Esophagus (tissue), 2 donors: ENCODE measurements around the gene PDGFRB. TPM values are rescaled to one million over a fixed set of nuclear protein-coding genes. Genes with fewer than 3 reads are reported as not detected.

Experiments used
- H3K27ac ChIP-seq, 2 donors: one replicate each; pipeline ENCODE4 v1.5.1; 2013; ENCODE audit warnings: low read depth in 2 of 2, mild to moderate bottlenecking in 2 of 2, inconsistent platforms in 1 of 2, low read length in 1 of 2, moderate library complexity in 1 of 2
- H3K27me3 ChIP-seq, 2 donors: one replicate each; pipeline ENCODE4 v1.6.1; 2013; ENCODE audit warnings: low read length in 2 of 2, control low read depth in 1 of 2, mild to moderate bottlenecking in 1 of 2; ENCODE audit not compliant: insufficient read depth in 2 of 2, control insufficient read depth in 1 of 2
- H3K36me3 ChIP-seq, 2 donors: one replicate each; pipeline ENCODE4 v1.6.1; 2013; ENCODE audit warnings: low read length in 1 of 2; ENCODE audit not compliant: control insufficient read depth in 2 of 2, insufficient read depth in 2 of 2
- H3K4me1 ChIP-seq, 2 donors: one replicate each; pipeline ENCODE4 v1.6.1; 2013; ENCODE audit warnings: low read length in 1 of 2; ENCODE audit not compliant: control insufficient read depth in 2 of 2, insufficient read depth in 2 of 2
- H3K4me3 ChIP-seq, 2 donors: one replicate each; pipeline ENCODE4 v1.5.1; 2013; ENCODE audit warnings: low read length in 2 of 2, mild to moderate bottlenecking in 2 of 2, low read depth in 1 of 2, moderate library complexity in 1 of 2
- H3K9me3 ChIP-seq, 2 donors: one replicate each; pipeline ENCODE4 v1.6.1; 2013; ENCODE audit warnings: mild to moderate bottlenecking in 2 of 2, low read depth in 1 of 2, low read length in 1 of 2, moderate library complexity in 1 of 2; ENCODE audit not compliant: control insufficient read depth in 2 of 2, insufficient read depth in 1 of 2
- WGBS, 2 donors: extraction: QIAGEN DNeasy Blood & Tissue Kit; methylation state at CpG; one replicate each; pipeline ENCODE4 v1.1.7; 2013; 5-methylcytosine and 5-hydroxymethylcytosine counted together
- polyA plus RNA-seq, 2 donors: library from polyadenylated mRNA; stranded (reverse); fragments of 200-250 nt; gene quantifications; one replicate each; pipeline ENCODE4 v1.2.3, GENCODE V29; 2013
- donor health status: healthy with polysubstance abuse.
- donor health status: Bipolar disorder and iron deficiency.

PDGFRB gene
- polyA plus RNA-seq, 2 donors, result 7.9 to 9.6 TPM

- H3K27me3 ChIP-seq, result no peaks in the 10 kb centered on the region
- H3K9me3 ChIP-seq, result no peaks in the 10 kb centered on the region
- H3K27ac ChIP-seq, result no peak overlapping the region
- H3K36me3 ChIP-seq, result peaks cover 0 to 11% of the 10 kb centered on the region in 2 donors
- H3K4me3 ChIP-seq, result no peak overlapping the region
- H3K4me1 ChIP-seq, result no peaks in the 10 kb centered on the region
- 77 to 78% methylated on average over 19 of the region's 19 CpGs for WGBS, 2 donors
Measured at GRCh38 chr5:150120617-150121447, 34.8 kb downstream of the PDGFRB start.

DNA sequence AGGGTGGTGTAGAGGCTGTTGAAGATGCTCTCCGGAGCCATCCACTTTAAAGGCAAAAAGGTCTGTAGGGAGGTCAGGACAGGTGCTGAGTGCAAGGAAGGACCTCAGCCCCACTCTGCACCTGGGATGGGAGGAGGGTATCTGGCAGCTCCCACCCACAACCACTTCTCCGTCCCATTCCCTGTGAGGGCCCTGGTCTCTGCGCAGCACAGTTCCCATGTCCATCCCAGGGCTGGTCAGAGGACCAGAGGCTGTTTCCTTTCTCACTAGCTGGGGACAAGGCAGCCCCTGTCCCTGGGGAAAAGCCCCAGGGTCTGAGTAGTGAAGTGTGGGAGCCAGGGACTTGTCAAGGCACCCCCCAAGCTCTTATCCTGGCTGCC is 35.6 kb downstream of the PDGFRB start:
- no peak overlapping the region for H3K4me3 ChIP-seq
- H3K27ac ChIP-seq, result no peak overlapping the region
- H3K36me3 ChIP-seq, result peaks cover 0 to 11% of the 10 kb centered on the region in 2 donors
- H3K4me1 ChIP-seq, result no peaks in the 10 kb centered on the region
- 93 to 94% methylated on average over 3 of the region's 3 CpGs for WGBS, 2 donors
- H3K27me3 ChIP-seq, result no peaks in the 10 kb centered on the region
- H3K9me3 ChIP-seq, result no peaks in the 10 kb centered on the region

DNA sequence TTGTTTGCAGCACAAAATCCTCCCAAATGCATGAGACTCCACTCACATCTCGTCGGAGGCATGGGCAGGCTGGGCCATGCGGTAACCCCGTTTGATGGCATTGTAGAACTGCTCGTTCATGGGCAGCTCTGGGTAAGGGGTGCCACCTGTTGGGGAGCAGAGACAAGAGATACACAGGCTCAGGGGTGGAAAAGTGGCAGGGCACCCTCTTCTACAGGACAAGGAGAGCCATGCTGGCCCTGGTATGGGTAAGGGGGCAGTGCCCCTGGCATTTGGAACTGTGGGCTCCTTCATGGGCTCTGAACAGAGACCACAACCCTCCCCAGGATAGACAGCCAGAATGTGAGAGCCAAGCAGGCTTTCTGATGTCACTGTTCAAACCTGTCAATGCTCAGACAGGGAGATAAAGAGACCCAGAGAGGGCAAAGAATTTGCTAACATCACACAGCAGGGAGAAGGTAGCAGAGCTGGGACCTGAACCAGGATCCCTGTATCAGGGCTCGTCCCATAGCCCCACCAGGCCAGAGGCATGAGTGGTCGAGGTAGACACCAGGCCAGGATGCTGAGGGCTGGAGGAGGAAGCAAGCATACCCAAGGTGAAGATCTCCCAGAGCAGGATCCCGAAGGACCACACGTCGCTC is 36.1 kb downstream of the PDGFRB start:
- 78 to 83% methylated on average over 10 of the region's 10 CpGs for WGBS, 2 donors

DNA sequence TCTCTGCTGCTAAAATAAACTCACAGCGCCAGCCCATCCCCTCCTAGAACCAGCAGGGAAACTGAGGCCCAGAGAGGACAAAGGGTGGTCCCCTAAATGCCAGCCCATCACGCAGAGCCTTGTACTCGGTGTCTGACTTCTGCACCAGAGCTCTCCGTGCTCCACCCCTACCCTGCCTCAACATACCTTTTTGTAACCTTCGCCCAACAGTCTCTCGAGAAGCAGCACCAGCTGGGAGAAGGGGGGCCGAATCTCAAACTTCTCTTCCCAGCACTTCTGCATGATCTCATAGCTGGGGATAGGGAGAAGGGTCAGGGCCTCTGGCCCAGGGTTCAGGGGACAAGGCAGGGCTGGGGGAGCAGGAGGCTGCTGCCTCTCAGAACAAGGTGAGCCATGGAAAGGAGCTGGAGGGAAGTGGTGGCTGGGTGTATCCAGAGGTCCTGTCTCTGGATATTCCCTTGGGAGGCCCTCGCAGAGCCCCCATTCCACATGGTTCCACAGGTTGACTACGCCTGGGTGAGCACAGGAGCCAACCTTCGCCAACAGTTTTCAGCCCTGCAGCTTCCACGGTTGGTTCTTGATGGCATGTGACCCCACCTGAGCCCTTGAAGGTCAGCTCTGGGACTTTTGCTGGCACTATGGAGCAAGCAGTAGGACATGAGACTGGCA is 37.0 kb downstream of the PDGFRB start:
- no peak overlapping the region for H3K4me3 ChIP-seq
- H3K9me3 ChIP-seq, result no peaks in the 10 kb centered on the region
- H3K27ac ChIP-seq, result no peak overlapping the region
- WGBS, 2 donors, result 83 to 87% methylated on average over 11 of the region's 11 CpGs
- no peaks in the 10 kb centered on the region for H3K4me1 ChIP-seq
- peaks cover 0 to 11% of the 10 kb centered on the region in 2 donors for H3K36me3 ChIP-seq
- no peaks in the 10 kb centered on the region for H3K27me3 ChIP-seq

More for the DNA sequence above, 36.1 kb downstream of the PDGFRB start:
- H3K27me3 ChIP-seq, result no peaks in the 10 kb centered on the region
- no peaks in the 10 kb centered on the region for H3K9me3 ChIP-seq
- H3K4me1 ChIP-seq, result no peaks in the 10 kb centered on the region
- no peak overlapping the region for H3K27ac ChIP-seq
- H3K36me3 ChIP-seq, result peaks cover 0 to 11% of the 10 kb centered on the region in 2 donors
- H3K4me3 ChIP-seq, result no peak overlapping the region

DNA sequence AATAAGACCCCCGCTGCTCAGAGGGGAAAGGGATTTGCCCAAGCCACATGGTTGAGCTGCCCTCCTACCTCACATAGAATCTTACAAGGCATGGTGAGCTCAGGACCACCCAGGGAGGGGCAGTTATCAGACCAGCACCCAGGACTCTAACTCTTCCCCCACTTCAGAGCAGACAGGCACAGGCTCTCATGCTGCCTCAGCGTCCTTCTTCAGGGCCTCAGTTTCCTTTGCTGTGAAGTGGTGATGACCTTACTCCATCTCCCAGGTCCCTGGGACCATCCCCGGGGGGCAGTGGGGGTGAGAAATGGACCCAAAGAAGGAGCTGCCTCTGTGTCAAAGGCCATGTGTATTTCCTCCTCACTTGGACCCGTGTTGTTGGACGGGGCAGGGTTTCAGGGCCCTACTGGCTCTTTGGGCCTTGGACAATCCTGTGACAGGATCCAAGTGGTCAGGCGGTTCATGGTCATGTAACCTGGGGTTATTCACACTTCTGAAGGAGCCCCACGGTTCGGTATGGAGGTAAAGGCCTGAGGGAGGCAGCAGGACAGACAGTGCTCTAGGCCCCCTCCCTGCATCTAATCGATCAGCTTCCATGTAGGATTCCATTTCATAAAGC is 37.6 kb downstream of the PDGFRB start:
- WGBS, 2 donors, result 80 to 81% methylated on average over 9 of the region's 9 CpGs
- H3K36me3 ChIP-seq, result peaks cover 0 to 11% of the 10 kb centered on the region in 2 donors

DNA sequence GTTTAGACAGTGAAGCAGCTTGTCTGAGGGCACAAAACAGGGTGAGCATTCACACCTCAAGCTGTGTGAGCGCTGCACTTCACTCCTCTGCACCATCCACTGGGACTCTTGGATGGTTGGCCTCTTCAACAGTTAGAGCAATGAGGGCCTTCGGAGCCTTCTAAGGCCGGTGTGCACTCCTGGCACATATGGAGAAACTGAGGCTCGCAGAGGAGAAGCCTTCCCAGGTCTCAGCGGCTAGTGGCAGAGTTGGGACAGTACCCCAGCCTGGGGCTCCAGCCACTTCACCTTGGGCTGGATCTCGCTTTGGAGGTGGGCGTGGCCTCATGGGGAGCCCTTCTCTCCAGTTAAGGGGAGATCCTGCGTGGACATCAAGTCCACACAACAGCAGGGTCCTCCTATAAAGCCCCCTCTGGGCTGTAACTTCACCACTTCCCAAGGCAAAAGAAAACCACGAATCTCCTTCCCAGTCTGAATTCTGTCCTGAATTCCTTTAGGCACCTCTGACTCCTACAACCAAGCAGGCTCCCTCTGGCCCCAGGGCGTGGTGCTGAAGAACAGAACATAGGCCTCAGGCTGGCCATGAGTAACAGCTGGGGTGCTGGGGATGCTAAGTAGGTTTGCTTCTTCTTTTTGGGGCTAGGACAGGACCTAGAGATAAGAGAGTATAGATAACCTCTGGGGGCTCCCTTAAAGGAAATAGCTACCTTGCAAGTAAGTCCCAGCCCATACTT is 38.8 kb downstream of the PDGFRB start:
- peaks cover 0 to 11% of the 10 kb centered on the region in 2 donors for H3K36me3 ChIP-seq

More for the DNA sequence above, 37.6 kb downstream of the PDGFRB start:
- Histone ChIP-seq H3K4me1 (peaks cover 0 to 2% of the 10 kb centered on the region in 2 donors), H3K27ac (no peak overlapping the region), H3K9me3 (no peaks in the 10 kb centered on the region), H3K27me3 (no peaks in the 10 kb centered on the region), H3K4me3 (no peak overlapping the region)

GRCh38 chr5:150114773-150115408 is 40.8 kb downstream of the PDGFRB start:
- peaks cover 0 to 5% of the 10 kb centered on the region in 2 donors for H3K36me3 ChIP-seq
- H3K4me3 ChIP-seq, result no peak overlapping the region
- no peaks in the 10 kb centered on the region for H3K9me3 ChIP-seq
- no peak overlapping the region for H3K27ac ChIP-seq
- H3K27me3 ChIP-seq, result no peaks in the 10 kb centered on the region
- H3K4me1 ChIP-seq, result peaks cover 0 to 2% of the 10 kb centered on the region in 2 donors
- 79 to 80% methylated on average over 8 of the region's 8 CpGs for WGBS, 2 donors

More for the DNA sequence above, 38.8 kb downstream of the PDGFRB start:
- no peaks in the 10 kb centered on the region for H3K27me3 ChIP-seq
- no peak overlapping the region for H3K27ac ChIP-seq
- H3K4me1 ChIP-seq, result peaks cover 0 to 2% of the 10 kb centered on the region in 2 donors
- 90 to 92% methylated on average over 10 of the region's 10 CpGs for WGBS, 2 donors
- H3K4me3 ChIP-seq, result no peak overlapping the region
- no peaks in the 10 kb centered on the region for H3K9me3 ChIP-seq

DNA sequence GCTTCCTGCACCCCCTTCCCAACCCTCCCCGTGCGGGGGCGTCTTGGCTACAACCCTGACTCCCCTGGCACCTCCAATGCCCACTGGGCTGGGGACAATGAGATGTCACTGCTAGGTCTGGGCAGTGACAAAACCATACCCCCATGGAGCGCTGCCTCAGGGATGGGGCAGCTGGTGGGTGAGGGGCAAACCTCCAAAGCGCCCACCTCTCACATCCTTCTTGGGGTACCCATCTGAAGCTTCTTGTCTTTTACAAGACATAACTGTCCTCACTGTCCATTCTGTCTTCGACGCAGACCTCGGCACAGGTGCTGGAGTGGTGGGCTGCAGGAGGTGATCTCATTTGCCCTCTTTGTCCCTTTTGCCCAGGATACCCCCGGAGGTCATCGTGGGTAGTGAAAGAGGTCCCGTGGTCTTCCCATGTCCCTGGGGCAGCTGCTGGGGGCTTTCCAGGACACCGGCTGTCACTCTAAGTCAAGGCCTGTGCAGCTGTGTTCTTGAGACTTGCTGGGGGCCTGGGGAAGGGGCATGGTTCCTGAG is 41.5 kb downstream of the PDGFRB start:
- H3K36me3 ChIP-seq, result peaks cover 0 to 5% of the 10 kb centered on the region in 2 donors
- no peaks in the 10 kb centered on the region for H3K9me3 ChIP-seq
- peaks cover 0 to 2% of the 10 kb centered on the region in 2 donors for H3K4me1 ChIP-seq
- 85 to 86% methylated on average over 12 of the region's 12 CpGs for WGBS, 2 donors
- no peak overlapping the region for H3K4me3 ChIP-seq
- no peak overlapping the region for H3K27ac ChIP-seq
- H3K27me3 ChIP-seq, result no peaks in the 10 kb centered on the region
